Nephron (organoid): Measurements from ENCODE around the gene NCAPD2.
"Not testable (repeated sequence)": the region's sequence is repeated elsewhere in the genome, so short reads cannot be mapped to it uniquely, and the experiment has no call there.

Source experiments
- H3K27ac Mint-ChIP-seq, 3 experiments: 2 replicates each; pipeline ENCODE4 v1.8.0; 2020; ENCODE audit warnings: mixed read lengths in 3 of 3, mild to moderate bottlenecking in 2 of 3, moderate library complexity in 1 of 3
- H3K27me3 Mint-ChIP-seq: 2 replicates; pipeline ENCODE4 v1.8.0; 2021; ENCODE audit warnings: low read depth, mild to moderate bottlenecking, moderate library complexity, mixed read lengths
- H3K36me3 Mint-ChIP-seq: 2 replicates; pipeline ENCODE4 v1.8.0; 2020; ENCODE audit warnings: low read depth, mixed read lengths
- H3K4me1 Mint-ChIP-seq: 2 replicates; pipeline ENCODE4 v1.8.0; 2020; ENCODE audit warnings: mixed read lengths
- H3K4me3 Mint-ChIP-seq, 3 experiments: 2 replicates each; pipeline ENCODE4 v1.8.0; 2020; ENCODE audit warnings: mild to moderate bottlenecking in 3 of 3, mixed read lengths in 3 of 3, moderate library complexity in 2 of 3
- H3K9me3 Mint-ChIP-seq: 2 replicates; pipeline ENCODE4 v1.8.0; 2020; ENCODE audit warnings: mixed read lengths
- TF ChIP-seq, protein P1 (sequence below), 3 experiments: fragments of 200-600 bp; sonication (generic); IDR thresholded peaks; one replicate each; pipeline ENCODE4 v1.5.0; 2021; ENCODE audit warnings: antibody characterized with exemption in 3 of 3; ENCODE audit not compliant: unreplicated experiment in 3 of 3

NCAPD2 gene

GRCh38 chr12:6476489-6476888 lies 17.4 kb upstream of the NCAPD2 start:
- Mint-ChIP-seq H3K27ac (no peak overlapping the region), H3K4me1 (no peaks in the 10 kb centered on the region), H3K4me3 (no peak overlapping the region), H3K36me3 (no peaks in the 10 kb centered on the region), H3K9me3 (peaks cover 3% of the 10 kb centered on the region), H3K27me3 (peaks cover 8% of the 10 kb centered on the region)
- TF ChIP-seq, protein P1, sequence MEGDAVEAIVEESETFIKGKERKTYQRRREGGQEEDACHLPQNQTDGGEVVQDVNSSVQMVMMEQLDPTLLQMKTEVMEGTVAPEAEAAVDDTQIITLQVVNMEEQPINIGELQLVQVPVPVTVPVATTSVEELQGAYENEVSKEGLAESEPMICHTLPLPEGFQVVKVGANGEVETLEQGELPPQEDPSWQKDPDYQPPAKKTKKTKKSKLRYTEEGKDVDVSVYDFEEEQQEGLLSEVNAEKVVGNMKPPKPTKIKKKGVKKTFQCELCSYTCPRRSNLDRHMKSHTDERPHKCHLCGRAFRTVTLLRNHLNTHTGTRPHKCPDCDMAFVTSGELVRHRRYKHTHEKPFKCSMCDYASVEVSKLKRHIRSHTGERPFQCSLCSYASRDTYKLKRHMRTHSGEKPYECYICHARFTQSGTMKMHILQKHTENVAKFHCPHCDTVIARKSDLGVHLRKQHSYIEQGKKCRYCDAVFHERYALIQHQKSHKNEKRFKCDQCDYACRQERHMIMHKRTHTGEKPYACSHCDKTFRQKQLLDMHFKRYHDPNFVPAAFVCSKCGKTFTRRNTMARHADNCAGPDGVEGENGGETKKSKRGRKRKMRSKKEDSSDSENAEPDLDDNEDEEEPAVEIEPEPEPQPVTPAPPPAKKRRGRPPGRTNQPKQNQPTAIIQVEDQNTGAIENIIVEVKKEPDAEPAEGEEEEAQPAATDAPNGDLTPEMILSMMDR (IDR thresholded peaks at IDR 0.05; ENCODE audit: unreplicated experiment in 3 of 3) = no peak

DNA sequence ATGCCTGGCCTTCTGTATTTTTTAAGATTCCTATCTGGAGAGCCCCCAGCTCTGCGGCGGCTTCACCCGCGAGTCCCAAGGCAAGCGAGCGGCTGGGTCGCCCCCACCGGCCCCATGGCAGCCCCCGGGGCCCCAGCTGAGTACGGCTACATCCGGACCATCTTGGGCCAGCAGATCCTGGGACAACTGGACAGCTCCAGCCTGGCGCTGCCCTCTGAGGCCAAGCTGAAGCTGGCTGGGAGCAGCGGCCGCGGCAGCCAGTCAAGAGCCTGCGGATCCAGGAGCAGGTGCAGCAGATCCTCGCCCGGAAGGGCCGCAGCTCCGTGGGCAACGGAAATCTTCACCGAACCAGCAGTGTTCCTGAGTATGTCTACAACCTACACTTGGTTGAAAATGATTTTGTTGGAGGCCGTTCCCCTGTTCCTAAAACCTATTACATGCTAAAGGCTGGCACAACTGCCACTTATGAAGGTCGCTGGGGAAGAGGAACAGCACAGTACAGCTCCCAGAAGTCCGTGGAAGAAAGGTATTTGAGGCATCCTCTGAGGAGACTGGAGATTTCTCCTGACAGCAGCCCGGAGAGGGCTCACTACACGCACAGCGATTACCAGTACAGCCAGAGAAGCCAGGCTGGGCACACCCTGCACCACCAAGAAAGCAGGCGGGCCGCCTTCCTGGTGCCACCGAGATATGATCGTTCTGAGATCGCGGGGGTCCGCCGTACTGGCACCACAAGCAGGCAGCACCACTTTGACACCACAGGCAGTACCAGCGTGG lies 16.1 kb upstream of the NCAPD2 start:
- peaks cover 13% of the 10 kb centered on the region for H3K27me3 Mint-ChIP-seq
- not testable (repeated sequence) for H3K36me3 Mint-ChIP-seq, H3K4me1 Mint-ChIP-seq, H3K27ac Mint-ChIP-seq, H3K9me3 Mint-ChIP-seq, H3K4me3 Mint-ChIP-seq

GRCh38 chr12:6478416-6478815 lies 15.5 kb upstream of the NCAPD2 start:
- TF ChIP-seq, protein P1 (IDR thresholded peaks at IDR 0.05; ENCODE audit: unreplicated experiment in 3 of 3) = no peak
- no peak overlapping the region for H3K27ac Mint-ChIP-seq
- H3K36me3 Mint-ChIP-seq = no peaks in the 10 kb centered on the region

GRCh38 chr12:6488240-6488639 lies 5.7 kb upstream of the NCAPD2 start:
- H3K4me1 Mint-ChIP-seq = peaks cover 12% of the 10 kb centered on the region
- no peak overlapping the region for H3K4me3 Mint-ChIP-seq
- TF ChIP-seq, protein P1 (IDR thresholded peaks at IDR 0.05; ENCODE audit: unreplicated experiment in 3 of 3) = no peak
- H3K27me3 Mint-ChIP-seq = no peaks in the 10 kb centered on the region
- peaks cover 4% of the 10 kb centered on the region for H3K36me3 Mint-ChIP-seq
- no peaks in the 10 kb centered on the region for H3K9me3 Mint-ChIP-seq
- no peak overlapping the region for H3K27ac Mint-ChIP-seq

More at GRCh38 chr12:6478416-6478815, 15.5 kb upstream of the NCAPD2 start:
- Mint-ChIP-seq H3K9me3 (peaks cover 3% of the 10 kb centered on the region), H3K4me3 (no peak overlapping the region), H3K27me3 (peaks cover 14% of the 10 kb centered on the region), H3K4me1 (no peaks in the 10 kb centered on the region)

DNA sequence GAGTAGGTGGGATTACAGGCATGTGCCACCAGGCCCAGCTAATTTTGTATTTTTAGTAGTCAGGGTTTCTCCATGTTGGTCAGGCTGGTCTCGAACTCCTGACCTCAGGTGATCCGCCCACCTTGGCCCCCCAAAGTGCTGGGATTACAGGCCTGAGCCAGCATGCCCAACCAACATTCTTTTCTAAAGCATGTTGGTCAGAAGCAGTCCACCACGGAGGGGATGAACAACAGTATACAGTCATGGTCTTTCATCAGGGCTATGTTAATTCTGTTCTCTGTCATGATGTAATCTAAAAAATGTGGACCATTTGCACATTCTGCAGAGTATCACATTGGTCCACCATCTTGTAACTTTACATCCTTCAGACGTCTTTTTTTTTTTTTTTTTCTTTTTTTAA lies 4.5 kb upstream of the NCAPD2 start:
- Mint-ChIP-seq H3K4me1 (peaks cover 15% of the 10 kb centered on the region), H3K27me3 (no peaks in the 10 kb centered on the region), H3K27ac (no peak overlapping the region), H3K4me3 (no peak overlapping the region), H3K9me3 (no peaks in the 10 kb centered on the region), H3K36me3 (peaks cover 4% of the 10 kb centered on the region)
- TF ChIP-seq, protein P1 (IDR thresholded peaks at IDR 0.05; ENCODE audit: unreplicated experiment in 3 of 3) = no peak

DNA sequence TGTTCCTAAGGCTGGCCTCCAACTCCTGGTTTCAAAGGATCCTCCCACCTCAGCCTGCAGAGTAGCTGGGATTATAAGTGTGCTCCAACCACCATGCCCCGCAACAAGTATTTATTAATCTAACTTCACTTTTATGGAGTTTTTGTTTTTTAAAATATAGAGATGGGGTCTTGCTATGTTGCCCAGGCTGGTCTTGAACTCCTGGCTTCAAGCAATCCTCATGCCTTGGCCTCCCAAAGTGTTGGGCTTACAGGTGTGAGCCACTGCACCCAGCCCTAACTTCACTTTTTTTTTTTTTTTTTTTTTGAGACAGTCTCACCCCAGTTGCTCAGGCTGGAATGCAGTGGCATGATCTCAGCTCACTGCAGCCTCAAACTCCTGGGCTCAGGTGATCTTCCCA lies 3.2 kb upstream of the NCAPD2 start:
- not testable (repeated sequence) for H3K27me3 Mint-ChIP-seq, H3K9me3 Mint-ChIP-seq, H3K27ac Mint-ChIP-seq
- H3K4me1 Mint-ChIP-seq = peaks cover 27% of the 10 kb centered on the region
- peak overlapping the region in 1 of 3 experiments; percentile 40 for H3K4me3 Mint-ChIP-seq
- H3K36me3 Mint-ChIP-seq = peaks cover 11% of the 10 kb centered on the region

DNA sequence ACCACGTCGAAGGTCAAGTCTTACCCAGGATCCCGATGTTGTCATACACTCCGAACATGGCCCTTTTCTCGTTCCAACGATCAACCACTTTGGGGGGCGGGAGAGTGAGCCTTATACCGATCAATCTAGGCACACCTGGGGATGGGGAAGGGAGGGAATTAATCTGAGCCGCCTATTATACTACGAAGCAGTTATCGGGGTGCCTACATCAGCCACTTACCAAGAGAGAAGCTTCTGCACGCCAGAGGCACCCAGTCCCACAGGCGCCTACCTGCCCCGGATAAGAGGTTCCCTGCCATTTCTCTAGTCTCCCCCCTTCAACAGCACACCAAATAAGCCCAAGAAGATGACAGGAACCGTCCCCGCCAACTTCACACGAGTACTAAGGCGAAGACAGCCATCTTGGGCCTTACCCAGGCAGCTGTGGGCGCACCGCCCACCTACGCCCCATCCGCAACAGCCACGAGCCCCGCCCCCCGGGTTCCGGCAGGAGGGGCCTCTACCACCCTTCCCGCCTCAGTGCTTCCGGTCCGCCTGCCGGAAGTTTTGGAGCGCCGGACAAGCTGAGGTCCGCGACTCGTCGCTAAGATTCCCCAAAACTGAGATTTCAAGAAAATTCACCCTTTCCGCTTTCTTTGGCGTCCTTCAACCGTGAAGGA lies 935 bp upstream of the NCAPD2 start, which contains the start of gene MRPL51:
Gene MRPL51 (minus strand): TSS at position 425 of the 659 bp plus-strand sequence. CDS start 126 bp downstream, at position 299.
- Mint-ChIP-seq H3K4me3 (peak within 1 kb of the TSS; percentile 89 to 97 (median 90)), H3K4me1 (peaks cover 27% of the 10 kb centered on the region), H3K36me3 (peaks cover 16% of the 10 kb centered on the region), H3K27ac (peak within 1 kb of the TSS; percentile 97 to 99 (median 99)), H3K9me3 (no peaks in the 10 kb centered on the region), H3K27me3 (no peaks in the 10 kb centered on the region)
- TF ChIP-seq, protein P1 (IDR thresholded peaks at IDR 0.05; ENCODE audit: unreplicated experiment in 3 of 3) = no peak
